Activated T-cell treated with anti-CD3 and anti-CD28 coated beads, Interleukin-2, amount 50 U/mL, for 72 hours (primary cell): Measurements from ENCODE around the gene TSC22D1. TPM values are rescaled to one million over a fixed set of nuclear protein-coding genes. Genes with fewer than 3 reads are reported as not detected.
"Not testable (repeated sequence)": the region's sequence is repeated elsewhere in the genome, so short reads cannot be mapped to it uniquely, and the experiment has no call there.

ENCODE experiments used
- ATAC-seq, 2 donors: fragments of 150-1000 bp; cut with Tn5 transposase; replicated peaks in 1 of 2; 2 replicates each; pipeline ENCODE4 v1.10.0; 2021; ENCODE audit warnings: moderate library complexity in 2 of 2, mild to moderate bottlenecking in 1 of 2
- DNase-seq, 2 donors: peaks; one replicate each; pipeline ENCODE4 v3.0.0; 2021 to 2022; ENCODE audit warnings: mixed read lengths in 1 of 2
- H3K27ac Mint-ChIP-seq: one replicate; pipeline ENCODE4 v1.8.0; 2022; ENCODE audit warnings: mild to moderate bottlenecking, moderate library complexity, mixed read lengths
- H3K27me3 Mint-ChIP-seq: one replicate; pipeline ENCODE4 v1.8.0; 2022; ENCODE audit warnings: low read depth, mixed read lengths
- H3K36me3 Mint-ChIP-seq, 2 donors: one replicate each; pipeline ENCODE4 v1.8.0; 2022; ENCODE audit warnings: mixed read lengths in 2 of 2, mild to moderate bottlenecking in 1 of 2; ENCODE audit not compliant: insufficient read depth in 2 of 2
- H3K4me1 Mint-ChIP-seq: one replicate; pipeline ENCODE4 v1.8.0; 2022; ENCODE audit warnings: low read depth, mixed read lengths
- H3K4me3 Mint-ChIP-seq, 2 donors: one replicate each; pipeline ENCODE4 v1.8.0; 2022; ENCODE audit warnings: mild to moderate bottlenecking in 2 of 2, mixed read lengths in 2 of 2, moderate library complexity in 2 of 2
- H3K9me3 Mint-ChIP-seq, 2 donors: one replicate each; pipeline ENCODE4 v1.8.0; 2022; ENCODE audit warnings: mixed read lengths in 2 of 2
- total RNA-seq, 2 donors: library from RNA; stranded (reverse); gene quantifications; one replicate each; pipeline ENCODE4 v1.2.3, GENCODE V29; 2022

Gene TSC22D1
- total RNA-seq: 10 to 100 TPM; 11.8 to 20.3 TPM

DNA sequence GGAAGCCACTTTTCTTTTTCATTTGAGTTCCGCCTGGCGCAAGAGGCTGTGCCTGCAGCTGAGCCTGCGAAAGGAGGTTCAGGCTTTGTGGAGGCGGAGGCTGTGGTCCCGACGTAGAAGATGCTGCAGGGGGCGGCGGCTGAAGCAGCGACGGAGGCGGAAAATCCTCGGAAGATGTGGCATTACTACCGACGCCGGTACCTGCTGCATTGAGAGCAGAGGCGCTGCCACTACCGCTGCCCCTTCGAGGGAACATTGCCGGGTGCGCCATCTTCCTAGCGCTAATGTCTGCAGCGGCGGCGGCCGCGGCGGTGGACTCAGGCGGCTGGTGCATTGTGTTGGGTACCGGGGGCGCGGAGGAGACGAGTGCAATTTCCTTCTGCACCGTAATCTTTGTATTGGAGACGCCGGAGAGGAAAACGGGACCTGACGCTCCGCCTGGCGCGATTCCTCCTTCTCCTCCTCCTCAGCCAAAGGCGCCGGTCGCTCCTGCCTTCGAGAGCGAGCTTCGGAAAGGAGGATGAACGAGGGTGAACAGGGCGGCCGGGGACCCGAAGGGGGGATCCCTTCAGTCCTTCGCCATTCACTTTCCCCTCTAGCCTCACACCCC is at the start of gene TSC22D1:
Gene TSC22D1, minus strand, starts transcription at position 590 of the 610 bp plus-strand sequence. Its CDS starts 256 bp downstream, at position 334.
- DNase-seq (peak; percentile 58 to 62), ATAC-seq (peak; percentile 8 to 13)
- H3K36me3 Mint-ChIP-seq: peaks cover 0 to 4% of the 10 kb centered on the region in 2 donors
- peaks cover 13% of the 10 kb centered on the region for H3K27me3 Mint-ChIP-seq
- H3K4me1 Mint-ChIP-seq: peaks cover 44% of the 10 kb centered on the region
- H3K27ac Mint-ChIP-seq: peak within 1 kb of the TSS; percentile 93
- peak within 1 kb of the TSS; percentile 93 to 96 for H3K4me3 Mint-ChIP-seq
- no peaks in the 10 kb centered on the region for H3K9me3 Mint-ChIP-seq

DNA sequence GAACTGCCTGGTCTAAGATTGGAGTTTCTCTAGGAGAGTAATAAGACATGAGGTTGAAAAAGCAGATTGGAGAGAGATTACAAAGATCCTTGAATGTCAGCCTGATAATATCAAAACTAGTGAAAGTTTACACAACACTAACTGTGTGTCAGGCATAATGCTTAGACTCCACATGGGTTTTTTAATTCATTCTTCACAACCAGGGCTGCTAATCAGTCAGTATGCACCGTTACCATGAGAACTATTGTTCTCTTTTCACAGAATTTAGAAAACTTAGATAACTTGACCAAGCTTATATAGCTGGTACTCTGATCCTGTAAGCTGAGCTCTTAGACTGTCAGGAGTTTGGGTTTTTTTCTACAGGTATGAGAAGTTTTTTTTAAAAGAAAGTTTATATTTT is 46.6 kb upstream of the TSC22D1 start:
- Mint-ChIP-seq H3K36me3 (no peaks in the 10 kb centered on the region), H3K9me3 (peaks cover 0 to 2% of the 10 kb centered on the region in 2 donors), H3K4me1 (no peaks in the 10 kb centered on the region), H3K27ac (no peak overlapping the region), H3K27me3 (peaks cover 16% of the 10 kb centered on the region), H3K4me3 (no peak overlapping the region)
- ATAC-seq (no peak), DNase-seq (no peak)

DNA sequence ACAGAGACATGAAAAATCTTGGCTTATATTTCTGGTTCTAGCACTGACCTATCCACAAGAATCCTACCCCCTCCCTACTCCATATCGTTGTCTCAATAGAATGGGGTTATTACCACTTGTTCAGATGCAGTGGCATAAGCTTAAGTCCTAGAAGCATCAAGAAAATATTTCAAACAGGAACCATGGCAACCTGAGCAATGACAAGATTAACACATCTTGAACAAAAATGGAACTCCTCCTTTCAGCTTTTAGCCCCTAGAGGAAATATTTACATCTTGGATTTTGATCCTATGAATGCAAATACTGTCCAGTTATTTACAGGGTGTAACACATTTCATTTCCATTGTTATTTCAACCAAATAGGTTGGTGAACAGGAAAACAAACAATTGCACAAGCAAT is 46.1 kb upstream of the TSC22D1 start:
- no peaks in the 10 kb centered on the region for H3K36me3 Mint-ChIP-seq
- H3K27me3 Mint-ChIP-seq: peaks cover 13% of the 10 kb centered on the region
- no peak overlapping the region for H3K27ac Mint-ChIP-seq
- DNase-seq: no peak
- no peaks in the 10 kb centered on the region for H3K4me1 Mint-ChIP-seq
- no peak for ATAC-seq
- H3K9me3 Mint-ChIP-seq: peaks cover 0 to 2% of the 10 kb centered on the region in 2 donors
- no peak overlapping the region for H3K4me3 Mint-ChIP-seq

DNA sequence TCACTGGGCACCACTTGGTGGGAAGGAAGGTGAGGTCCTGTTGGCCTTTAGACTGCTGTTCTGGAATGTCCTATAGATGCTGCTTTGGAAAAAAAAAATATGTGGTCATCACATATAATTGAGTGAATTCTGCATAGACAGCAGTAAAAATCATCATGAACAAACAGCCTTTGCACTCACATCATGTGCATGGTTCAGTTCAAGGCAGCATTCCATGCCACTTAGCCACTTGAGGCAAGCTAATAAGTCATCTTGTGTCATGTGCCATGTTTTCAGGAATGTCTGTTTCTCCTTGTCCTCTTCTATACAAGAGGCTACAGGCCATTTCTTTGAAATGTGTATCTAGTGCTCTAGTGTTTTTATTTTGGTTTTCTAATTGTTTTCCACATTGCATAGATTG is 43.9 kb upstream of the TSC22D1 start:
- ATAC-seq: no peak
- no peaks in the 10 kb centered on the region for H3K9me3 Mint-ChIP-seq
- peaks cover 6% of the 10 kb centered on the region for H3K27me3 Mint-ChIP-seq
- H3K4me3 Mint-ChIP-seq: no peak overlapping the region
- no peak overlapping the region for H3K27ac Mint-ChIP-seq
- H3K36me3 Mint-ChIP-seq: no peaks in the 10 kb centered on the region
- DNase-seq: no peak
- no peaks in the 10 kb centered on the region for H3K4me1 Mint-ChIP-seq

DNA sequence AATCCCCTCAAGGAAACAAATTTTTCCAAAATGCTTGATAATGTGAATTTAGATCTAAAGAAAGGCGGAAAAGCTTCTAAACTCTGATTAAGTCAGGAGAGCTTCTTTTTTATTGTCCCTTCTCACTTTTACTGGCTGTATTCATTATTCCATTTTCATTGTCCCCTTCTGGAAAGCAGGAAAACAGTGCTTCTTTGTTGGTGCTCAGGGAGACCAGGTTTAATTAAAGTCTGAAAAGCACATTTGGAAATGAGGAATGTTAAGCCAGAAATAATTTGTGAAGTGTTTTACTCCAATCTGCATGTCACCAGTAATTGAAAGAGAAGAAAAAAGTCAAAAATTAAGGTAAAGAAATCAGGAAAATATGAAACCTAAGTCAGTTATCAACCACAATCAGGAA is 43.5 kb upstream of the TSC22D1 start:
- Mint-ChIP-seq H3K9me3 (no peaks in the 10 kb centered on the region), H3K27ac (no peak overlapping the region), H3K4me3 (no peak overlapping the region), H3K36me3 (no peaks in the 10 kb centered on the region), H3K27me3 (peaks cover 6% of the 10 kb centered on the region), H3K4me1 (no peaks in the 10 kb centered on the region)
- ATAC-seq: no peak
- no peak for DNase-seq

DNA sequence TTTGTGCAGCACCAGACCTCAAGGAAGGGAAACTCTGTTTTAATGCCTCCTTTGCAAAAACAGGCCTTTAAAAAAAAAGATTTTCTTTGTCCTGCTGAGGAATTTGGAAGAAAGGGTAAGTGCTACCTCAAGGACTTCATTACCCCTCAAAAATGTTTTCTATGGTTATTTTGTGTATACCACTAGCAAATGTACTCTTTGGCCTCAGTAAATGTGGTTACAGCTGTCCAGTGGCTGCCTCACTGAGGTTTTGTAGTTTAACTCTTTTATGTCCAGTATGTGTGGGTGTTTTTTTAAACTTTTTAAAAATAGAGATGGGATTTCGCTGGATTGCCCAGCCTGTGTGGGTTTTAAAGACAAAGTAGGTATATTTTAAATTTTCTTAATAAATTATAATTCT is 42.2 kb upstream of the TSC22D1 start:
- Mint-ChIP-seq H3K4me3 (no peak overlapping the region), H3K9me3 (no peaks in the 10 kb centered on the region), H3K36me3 (no peaks in the 10 kb centered on the region), H3K4me1 (no peaks in the 10 kb centered on the region), H3K27ac (no peak overlapping the region), H3K27me3 (peaks cover 6% of the 10 kb centered on the region)
- ATAC-seq (no peak), DNase-seq (no peak)

DNA sequence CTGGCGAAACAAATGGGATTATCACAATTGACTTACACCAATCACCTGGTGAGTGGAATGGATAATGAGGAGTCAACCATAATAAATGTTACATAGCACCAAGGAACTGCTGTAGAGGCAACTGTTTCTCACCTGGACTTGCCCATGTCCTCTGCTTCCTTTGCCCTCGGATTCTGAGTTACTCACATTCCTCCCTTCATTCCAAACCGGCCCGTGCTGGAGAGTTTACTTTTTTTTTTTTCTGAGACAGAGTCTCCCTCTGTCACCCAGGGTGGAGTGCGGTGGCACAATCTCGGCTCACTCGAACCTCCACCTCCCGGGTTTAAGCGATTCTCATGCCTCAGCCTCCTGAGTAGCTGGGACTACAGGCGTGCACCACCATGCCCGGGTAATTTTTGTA is 41.5 kb upstream of the TSC22D1 start:
- H3K4me3 Mint-ChIP-seq: no peak overlapping the region
- no peaks in the 10 kb centered on the region for H3K4me1 Mint-ChIP-seq
- H3K27me3 Mint-ChIP-seq: peaks cover 5% of the 10 kb centered on the region
- no peak for DNase-seq
- H3K36me3 Mint-ChIP-seq: no peaks in the 10 kb centered on the region
- no peak overlapping the region for H3K27ac Mint-ChIP-seq
- ATAC-seq: no peak
- H3K9me3 Mint-ChIP-seq: no peaks in the 10 kb centered on the region

DNA sequence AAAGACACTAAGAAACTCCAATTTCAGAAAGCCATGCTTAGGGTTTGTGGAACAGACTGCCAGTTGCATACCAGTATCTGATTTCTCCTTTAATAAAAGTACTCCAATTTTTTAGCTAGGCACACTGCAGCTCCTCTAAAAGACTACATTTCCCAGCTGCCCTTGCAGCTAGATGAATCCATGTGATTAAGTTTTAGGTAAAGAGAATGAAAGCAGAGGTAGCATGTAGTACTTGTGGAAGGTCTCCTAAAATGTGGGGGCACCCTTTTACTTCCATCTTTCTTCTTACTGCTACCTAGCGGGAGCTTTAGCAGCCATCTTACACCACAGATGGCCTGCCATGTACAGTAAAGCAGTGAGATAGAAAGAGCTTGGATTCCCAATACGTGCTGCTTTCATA is 33.0 kb upstream of the TSC22D1 start:
- H3K4me3 Mint-ChIP-seq: no peak overlapping the region
- H3K9me3 Mint-ChIP-seq: peaks cover 5 to 7% of the 10 kb centered on the region in 2 donors
- ATAC-seq: no peak

DNA sequence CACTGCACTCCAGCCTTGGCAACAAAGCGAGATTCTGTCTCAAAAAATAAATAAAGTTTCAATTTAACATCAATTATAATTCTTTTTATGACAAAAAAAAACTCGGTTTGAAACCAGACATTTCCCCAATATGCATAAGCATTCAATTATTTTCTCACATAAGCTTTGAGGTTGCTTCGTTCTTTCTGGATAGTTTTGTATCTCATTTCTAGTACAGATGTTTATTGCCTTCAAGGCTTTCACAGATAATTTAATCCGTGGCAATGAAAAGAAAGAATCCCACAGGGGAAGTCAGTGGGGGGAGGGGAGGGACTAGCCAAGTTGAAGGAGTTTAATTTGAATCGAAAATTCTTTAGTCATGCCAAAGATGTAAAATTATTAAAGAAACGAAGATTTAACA is 29.6 kb upstream of the TSC22D1 start:
- no peak for DNase-seq
- ATAC-seq: no peak
- peaks cover 4 to 7% of the 10 kb centered on the region in 2 donors for H3K9me3 Mint-ChIP-seq
- H3K4me1 Mint-ChIP-seq: no peaks in the 10 kb centered on the region
- peaks cover 2 to 3% of the 10 kb centered on the region in 2 donors for H3K36me3 Mint-ChIP-seq
- peaks cover 7% of the 10 kb centered on the region for H3K27me3 Mint-ChIP-seq
- H3K4me3 Mint-ChIP-seq: no peak overlapping the region
- H3K27ac Mint-ChIP-seq: no peak overlapping the region

More for the DNA sequence above, 33.0 kb upstream of the TSC22D1 start:
- DNase-seq: no peak
- Mint-ChIP-seq H3K36me3 (peaks cover 4 to 5% of the 10 kb centered on the region in 2 donors), H3K27ac (no peak overlapping the region), H3K27me3 (peaks cover 7% of the 10 kb centered on the region), H3K4me1 (no peaks in the 10 kb centered on the region)

DNA sequence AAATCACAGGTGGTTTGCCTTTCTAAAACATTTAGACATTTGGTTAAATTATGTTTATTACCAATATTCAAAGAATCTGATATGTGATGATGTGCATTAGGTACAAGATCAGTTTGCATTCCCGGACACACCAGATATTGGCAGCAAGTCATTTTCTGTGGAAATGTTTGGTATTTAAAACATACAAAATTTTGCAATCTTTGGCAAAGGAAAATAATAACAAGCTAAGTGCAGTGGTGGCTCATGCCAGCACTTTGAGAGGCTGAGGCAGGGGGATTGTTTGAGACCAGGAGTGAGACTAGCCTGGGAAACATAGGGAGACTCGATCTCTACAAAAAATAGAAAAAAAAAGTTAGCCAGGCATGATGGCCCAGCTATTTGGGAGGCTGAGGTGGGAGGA is 29.1 kb upstream of the TSC22D1 start:
- Mint-ChIP-seq H3K27ac (no peak overlapping the region), H3K36me3 (peaks cover 0 to 2% of the 10 kb centered on the region in 2 donors), H3K4me1 (no peaks in the 10 kb centered on the region), H3K4me3 (no peak overlapping the region), H3K27me3 (peaks cover 7% of the 10 kb centered on the region), H3K9me3 (peaks cover 2 to 5% of the 10 kb centered on the region in 2 donors)
- ATAC-seq: no peak
- DNase-seq: no peak

DNA sequence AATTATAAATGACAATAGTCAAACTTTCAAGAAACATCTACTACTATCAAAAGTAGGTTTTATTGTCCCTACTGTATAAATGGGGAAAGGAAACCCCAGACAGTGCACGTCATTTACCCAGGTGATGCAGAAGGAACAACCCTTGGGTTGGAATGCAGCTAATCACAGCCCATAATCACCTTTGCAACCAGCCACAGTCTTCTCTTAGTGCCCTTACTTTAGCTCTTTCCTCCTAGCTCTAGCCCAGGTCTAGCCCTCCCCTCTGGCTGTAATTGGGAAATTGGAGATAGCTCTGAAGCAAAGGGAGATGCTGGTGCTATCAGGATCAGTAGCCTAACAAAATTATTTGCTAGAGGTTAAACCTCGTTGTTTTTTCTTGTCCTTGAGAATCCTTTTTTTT is 25.5 kb upstream of the TSC22D1 start:
- Mint-ChIP-seq H3K4me1 (no peaks in the 10 kb centered on the region), H3K9me3 (peaks cover 0 to 3% of the 10 kb centered on the region in 2 donors), H3K36me3 (no peaks in the 10 kb centered on the region), H3K27me3 (peaks cover 4% of the 10 kb centered on the region), H3K27ac (no peak overlapping the region), H3K4me3 (no peak overlapping the region)
- ATAC-seq (no peak), DNase-seq (no peak)

DNA sequence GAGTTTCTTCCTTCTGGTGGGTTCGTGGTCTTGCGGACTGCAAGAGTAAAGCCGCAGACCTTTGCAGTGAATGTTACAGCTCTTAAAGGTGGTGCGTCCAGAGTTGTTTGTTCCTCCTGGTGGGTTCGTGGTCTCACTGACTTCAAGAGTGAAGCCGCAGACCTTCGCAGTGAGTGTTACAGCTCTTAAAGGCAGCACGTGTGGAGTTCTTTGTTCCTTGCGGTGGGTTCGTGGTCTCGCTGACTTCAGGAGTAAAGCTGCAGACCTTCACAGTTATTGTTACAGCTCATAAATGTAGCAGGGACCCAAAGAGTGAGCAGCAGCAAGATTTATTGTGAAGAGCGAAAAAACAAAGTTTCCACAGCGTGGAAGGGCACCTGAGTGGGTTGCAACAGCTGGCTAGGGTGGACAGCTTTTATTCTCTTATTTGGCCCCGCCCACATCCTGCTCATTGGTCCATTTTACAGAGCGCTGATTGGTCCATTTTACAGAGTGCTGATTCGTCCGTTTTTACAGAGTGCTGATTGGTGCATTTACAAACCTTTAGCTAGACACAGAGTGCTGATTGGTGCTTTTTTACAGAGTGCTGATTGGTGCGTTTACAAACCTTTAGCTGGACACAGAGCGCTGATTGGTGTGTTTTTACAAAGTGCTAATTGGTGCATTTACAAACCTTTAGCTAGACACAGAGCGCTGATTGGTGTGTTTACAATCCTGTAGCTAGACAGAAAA is 17.9 kb upstream of the TSC22D1 start:
- not testable (repeated sequence) for H3K4me3 Mint-ChIP-seq, H3K4me1 Mint-ChIP-seq, H3K36me3 Mint-ChIP-seq, ATAC-seq, H3K9me3 Mint-ChIP-seq, DNase-seq, H3K27ac Mint-ChIP-seq
- peaks cover 25% of the 10 kb centered on the region for H3K27me3 Mint-ChIP-seq

DNA sequence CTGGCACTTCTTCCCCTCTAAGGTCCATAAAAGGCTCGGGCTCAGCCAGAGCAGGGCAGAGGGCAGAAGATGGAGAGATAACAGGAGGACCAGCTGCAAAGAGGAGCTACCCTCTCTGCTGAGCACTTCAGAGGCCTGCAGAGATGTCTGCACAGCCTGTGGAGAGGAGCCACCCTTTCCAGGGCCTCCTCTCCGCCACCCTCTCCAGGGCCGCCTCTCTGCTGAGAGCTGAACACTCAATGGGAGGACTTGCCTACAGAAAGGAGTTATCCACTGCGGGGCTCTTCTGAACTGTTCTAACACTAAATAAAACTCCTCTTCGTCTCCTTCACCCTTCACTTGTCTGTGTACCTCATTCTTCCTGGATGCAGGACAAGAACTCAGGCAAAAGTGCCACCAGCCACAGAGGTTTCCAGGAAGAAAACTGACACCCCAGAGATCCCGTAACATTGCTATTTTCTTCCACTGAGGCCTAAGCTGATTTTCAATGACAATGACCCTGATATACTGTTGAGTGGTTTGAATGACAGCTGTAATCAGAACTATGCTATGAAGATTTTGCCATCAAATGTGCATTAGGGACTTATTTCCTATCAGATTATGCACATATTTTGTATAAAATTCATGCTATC is 16.2 kb upstream of the TSC22D1 start:
- Mint-ChIP-seq H3K27me3 (peaks cover 25% of the 10 kb centered on the region), H3K4me1 (no peaks in the 10 kb centered on the region), H3K9me3 (no peaks in the 10 kb centered on the region), H3K36me3 (peaks cover 0 to 2% of the 10 kb centered on the region in 2 donors), H3K27ac (no peak overlapping the region), H3K4me3 (no peak overlapping the region)
- no peak for ATAC-seq
- DNase-seq: no peak
